ENCODE measurements around the gene MTUS2. TPM values are rescaled to one million over a fixed set of nuclear protein-coding genes. Genes with fewer than 3 reads are reported as not detected.
"Not testable (repeated sequence)": the region's sequence is repeated elsewhere in the genome, so short reads cannot be mapped to it uniquely, and the experiment has no call there.

Gene MTUS2
- total RNA-seq, 1 donor from 2014 or later, result not detected

- intact Hi-C loops (cut with micrococcal nuclease), result no loop called here
- H3K36me3 Mint-ChIP-seq (ENCODE audit: low read depth), result no peaks in the 10 kb centered on the region
- no peaks in the 10 kb centered on the region for H3K4me1 Mint-ChIP-seq
These were observed 390.5 kb downstream of the MTUS2 start for GRCh38 chr13:29210676-29211075.

GRCh38 chr13:29211162-29211561, 391.0 kb downstream of the MTUS2 start:
- not testable (repeated sequence) for H3K36me3 Mint-ChIP-seq (ENCODE audit: low read depth); H3K4me1 Mint-ChIP-seq; H3K4me3 Mint-ChIP-seq

More at GRCh38 chr13:29210676-29211075, 390.5 kb downstream of the MTUS2 start:
- Mint-ChIP-seq H3K4me3 (no peak overlapping the region), H3K27me3 (no peaks in the 10 kb centered on the region), H3K27ac (no peak overlapping the region), H3K9me3 (peaks cover 11% of the 10 kb centered on the region)
- DNase-seq, result no peak

GRCh38 chr13:29222458-29222857, 402.3 kb downstream of the MTUS2 start:
- peaks cover 9% of the 10 kb centered on the region for H3K9me3 Mint-ChIP-seq
- H3K4me3 Mint-ChIP-seq, result no peak overlapping the region
- no peak for DNase-seq
- no peak overlapping the region for H3K27ac Mint-ChIP-seq
- H3K4me1 Mint-ChIP-seq, result no peaks in the 10 kb centered on the region
- H3K36me3 Mint-ChIP-seq (ENCODE audit: low read depth), result no peaks in the 10 kb centered on the region
- no peaks in the 10 kb centered on the region for H3K27me3 Mint-ChIP-seq
- intact Hi-C loops (cut with micrococcal nuclease), result no loop called here

More at GRCh38 chr13:29211162-29211561, 391.0 kb downstream of the MTUS2 start:
- H3K27ac Mint-ChIP-seq; intact Hi-C loops (cut with micrococcal nuclease); DNase-seq; H3K9me3 Mint-ChIP-seq; H3K27me3 Mint-ChIP-seq: not testable (repeated sequence)

GRCh38 chr13:29224206-29224605, 404.1 kb downstream of the MTUS2 start:
- Mint-ChIP-seq H3K4me3 (no peak overlapping the region), H3K27me3 (no peaks in the 10 kb centered on the region), H3K4me1 (no peaks in the 10 kb centered on the region), H3K36me3 (ENCODE audit: low read depth) (no peaks in the 10 kb centered on the region), H3K9me3 (peaks cover 6% of the 10 kb centered on the region), H3K27ac (no peak overlapping the region)
- DNase-seq, result no peak
- intact Hi-C loops (cut with micrococcal nuclease), result no loop called here

GRCh38 chr13:29227576-29227975, 407.4 kb downstream of the MTUS2 start:
- Mint-ChIP-seq H3K27ac (no peak overlapping the region), H3K36me3 (ENCODE audit: low read depth) (no peaks in the 10 kb centered on the region), H3K27me3 (no peaks in the 10 kb centered on the region), H3K4me1 (no peaks in the 10 kb centered on the region), H3K9me3 (no peaks in the 10 kb centered on the region), H3K4me3 (no peak overlapping the region)
- no peak for DNase-seq
- intact Hi-C loops (cut with micrococcal nuclease), result no loop called here

GRCh38 chr13:29230299-29230845, 410.2 kb downstream of the MTUS2 start:
- intact Hi-C loops (cut with micrococcal nuclease), result no loop called here
- DNase-seq, result no peak
- Mint-ChIP-seq H3K27ac (no peak overlapping the region), H3K9me3 (no peaks in the 10 kb centered on the region), H3K4me1 (no peaks in the 10 kb centered on the region), H3K27me3 (no peaks in the 10 kb centered on the region), H3K36me3 (ENCODE audit: low read depth) (no peaks in the 10 kb centered on the region), H3K4me3 (no peak overlapping the region)

GRCh38 chr13:29239653-29240525, 419.8 kb downstream of the MTUS2 start:
- intact Hi-C loops (cut with micrococcal nuclease), result no loop called here
- H3K4me1 Mint-ChIP-seq, result no peaks in the 10 kb centered on the region
- no peaks in the 10 kb centered on the region for H3K27me3 Mint-ChIP-seq
- no peak for DNase-seq
- no peak overlapping the region for H3K4me3 Mint-ChIP-seq
- no peak overlapping the region for H3K27ac Mint-ChIP-seq
- no peaks in the 10 kb centered on the region for H3K9me3 Mint-ChIP-seq
- no peaks in the 10 kb centered on the region for H3K36me3 Mint-ChIP-seq (ENCODE audit: low read depth)

- H3K9me3 Mint-ChIP-seq, result no peaks in the 10 kb centered on the region
- H3K27me3 Mint-ChIP-seq, result peaks cover 2% of the 10 kb centered on the region
- H3K36me3 Mint-ChIP-seq (ENCODE audit: low read depth), result no peaks in the 10 kb centered on the region
- no peak overlapping the region for H3K4me3 Mint-ChIP-seq
- no peak for DNase-seq
- intact Hi-C loops (cut with micrococcal nuclease), result no loop called here
- no peak overlapping the region for H3K27ac Mint-ChIP-seq
- no peaks in the 10 kb centered on the region for H3K4me1 Mint-ChIP-seq
These were observed 434.7 kb downstream of the MTUS2 start for GRCh38 chr13:29254626-29255370.

- H3K36me3 Mint-ChIP-seq (ENCODE audit: low read depth), result no peaks in the 10 kb centered on the region
- intact Hi-C loops (cut with micrococcal nuclease), result no loop called here
- no peak overlapping the region for H3K27ac Mint-ChIP-seq
- no peaks in the 10 kb centered on the region for H3K9me3 Mint-ChIP-seq
- no peak for DNase-seq
- H3K27me3 Mint-ChIP-seq, result peaks cover 2% of the 10 kb centered on the region
- no peak overlapping the region for H3K4me3 Mint-ChIP-seq
- no peaks in the 10 kb centered on the region for H3K4me1 Mint-ChIP-seq
These were observed 435.4 kb downstream of the MTUS2 start for GRCh38 chr13:29255567-29255966.

GRCh38 chr13:29260684-29261083, 440.5 kb downstream of the MTUS2 start:
- Mint-ChIP-seq H3K27me3 (no peaks in the 10 kb centered on the region), H3K27ac (no peak overlapping the region), H3K4me3 (no peak overlapping the region), H3K9me3 (no peaks in the 10 kb centered on the region), H3K4me1 (no peaks in the 10 kb centered on the region), H3K36me3 (ENCODE audit: low read depth) (no peaks in the 10 kb centered on the region)
- no peak for DNase-seq
- intact Hi-C loops (cut with micrococcal nuclease), result no loop called here

GRCh38 chr13:29266261-29266660, 446.1 kb downstream of the MTUS2 start:
- no peak overlapping the region for H3K27ac Mint-ChIP-seq

GRCh38 chr13:29266756-29267733, 446.9 kb downstream of the MTUS2 start:
- Mint-ChIP-seq H3K9me3 (no peaks in the 10 kb centered on the region), H3K27ac (no peak overlapping the region), H3K27me3 (no peaks in the 10 kb centered on the region), H3K4me1 (no peaks in the 10 kb centered on the region), H3K4me3 (no peak overlapping the region), H3K36me3 (ENCODE audit: low read depth) (no peaks in the 10 kb centered on the region)
- no peak for DNase-seq
- intact Hi-C loops (cut with micrococcal nuclease), result no loop called here

More at GRCh38 chr13:29266261-29266660, 446.1 kb downstream of the MTUS2 start:
- Mint-ChIP-seq H3K4me1 (no peaks in the 10 kb centered on the region), H3K4me3 (no peak overlapping the region), H3K9me3 (no peaks in the 10 kb centered on the region), H3K36me3 (ENCODE audit: low read depth) (no peaks in the 10 kb centered on the region), H3K27me3 (no peaks in the 10 kb centered on the region)
- DNase-seq, result no peak
- intact Hi-C loops (cut with micrococcal nuclease), result no loop called here

GRCh38 chr13:29270271-29270985, 450.3 kb downstream of the MTUS2 start:
- DNase-seq, result no peak
- intact Hi-C loops (cut with micrococcal nuclease), result no loop called here
- H3K27me3 Mint-ChIP-seq, result no peaks in the 10 kb centered on the region
- no peaks in the 10 kb centered on the region for H3K9me3 Mint-ChIP-seq
- no peaks in the 10 kb centered on the region for H3K4me1 Mint-ChIP-seq
- H3K4me3 Mint-ChIP-seq, result no peak overlapping the region
- H3K27ac Mint-ChIP-seq, result no peak overlapping the region
- H3K36me3 Mint-ChIP-seq (ENCODE audit: low read depth), result no peaks in the 10 kb centered on the region
